NCI-H1105 (cell line): Measurements from ENCODE around the gene SRD5A3.
"Not testable (repeated sequence)": the region's sequence is repeated elsewhere in the genome, so short reads cannot be mapped to it uniquely, and the experiment has no call there.

Experiments
- DNase-seq: peaks from one replicate; lab custom pipeline; 2025; lab: John Stamatoyannopoulos, UW

The SRD5A3 gene

GRCh38 chr4:55346851-55347255 is 811 bp downstream of the SRD5A3 start:
- no peak for DNase-seq

DNA sequence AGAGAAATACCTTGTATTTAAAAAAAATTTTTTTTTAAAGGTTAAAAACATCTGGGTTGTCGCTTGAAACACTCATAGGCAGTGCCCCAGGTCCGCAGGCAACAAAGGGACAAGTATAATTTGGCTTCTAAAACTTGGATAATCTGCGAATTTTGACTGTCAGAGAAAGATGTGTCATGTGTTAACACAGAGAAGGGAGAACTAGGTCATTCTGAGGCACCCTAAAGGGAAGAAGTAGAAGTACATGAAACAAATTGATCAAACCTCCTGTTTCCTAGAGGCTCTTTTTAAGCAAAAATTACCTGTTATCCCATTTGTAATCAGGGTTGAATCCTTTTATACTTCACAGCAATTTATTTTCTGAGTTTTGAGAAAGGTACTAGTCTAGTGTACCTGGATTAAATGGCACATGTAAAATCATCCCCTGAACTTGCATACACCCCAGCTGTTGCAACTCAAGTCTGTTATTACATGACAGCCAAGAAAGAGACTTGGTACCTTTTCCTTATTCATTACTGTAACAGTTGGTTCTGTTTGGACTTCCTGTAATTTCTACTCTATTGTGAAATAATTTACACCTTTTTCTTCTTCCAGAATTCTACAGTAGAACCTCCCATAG is 1.7 kb downstream of the SRD5A3 start:
- DNase-seq, result no peak

- no peak for DNase-seq
Observed at GRCh38 chr4:55348466-55348865, 2.4 kb downstream of the SRD5A3 start.

DNA sequence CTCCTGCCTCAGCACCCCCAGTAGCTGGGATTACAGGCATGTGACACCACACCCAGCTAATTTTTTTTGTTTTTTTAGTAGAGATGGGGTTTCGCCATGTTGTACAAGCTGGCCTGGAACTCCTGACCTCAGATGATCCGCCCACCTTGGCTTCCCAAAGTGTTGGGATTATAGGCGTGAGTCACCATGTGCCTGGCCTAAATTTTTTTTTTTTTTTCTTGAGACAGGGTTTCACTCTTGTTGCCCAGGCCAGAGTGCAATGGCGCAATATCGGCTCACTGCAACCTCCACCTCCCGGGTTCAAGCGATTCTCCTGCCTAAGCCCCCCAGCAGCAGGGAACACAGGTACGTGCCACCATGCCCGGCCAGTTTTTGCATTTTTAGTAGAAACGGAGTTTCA is 4.8 kb downstream of the SRD5A3 start:
- not testable (repeated sequence) for DNase-seq

DNA sequence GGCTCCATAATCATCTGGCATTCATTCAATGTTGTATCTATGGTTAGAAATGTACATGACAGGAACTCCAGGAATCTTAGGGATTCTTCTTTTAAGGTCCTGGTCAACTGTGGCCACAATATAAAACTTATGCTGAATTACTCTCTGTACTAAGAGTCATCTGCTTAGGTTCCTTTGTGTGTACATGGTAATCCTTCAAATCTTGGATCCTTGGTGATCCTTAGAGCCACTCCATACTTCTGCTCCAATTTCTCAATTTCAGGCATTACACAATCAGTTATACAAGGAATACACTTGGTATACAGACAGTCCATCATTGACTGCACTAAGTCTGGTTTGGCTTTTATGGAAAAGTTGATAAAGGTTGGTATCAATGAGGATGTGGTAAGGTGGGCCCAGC is 5.8 kb downstream of the SRD5A3 start:
- DNase-seq, result no peak

DNA sequence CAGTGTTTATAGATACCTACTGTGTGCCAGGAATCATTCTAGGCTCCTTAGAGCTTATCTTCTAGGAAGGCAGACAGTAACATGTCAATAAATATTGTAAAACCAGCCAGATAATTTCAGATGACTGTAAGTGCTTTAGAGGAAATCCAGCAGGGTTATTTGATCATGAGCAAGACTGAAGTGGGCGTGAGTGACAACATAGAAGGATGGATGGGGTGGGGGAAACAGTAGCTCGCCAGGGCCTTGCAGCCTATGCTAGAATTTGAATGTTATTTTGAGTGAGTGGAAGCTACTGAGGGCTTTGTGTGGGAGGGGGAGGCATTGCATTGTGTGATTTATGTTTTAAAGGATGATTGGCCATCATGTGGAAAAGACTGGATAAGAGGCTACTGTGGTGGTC is 6.7 kb downstream of the SRD5A3 start:
- no peak for DNase-seq

GRCh38 chr4:55353228-55353747 is 7.2 kb downstream of the SRD5A3 start:
- DNase-seq, result not testable (repeated sequence)

- DNase-seq, result no peak
Observed at GRCh38 chr4:55354648-55355047, 8.6 kb downstream of the SRD5A3 start.

GRCh38 chr4:55355555-55355954 is 9.5 kb downstream of the SRD5A3 start:
- no peak for DNase-seq

GRCh38 chr4:55356991-55357461 is 11.0 kb downstream of the SRD5A3 start:
- DNase-seq, result no peak

GRCh38 chr4:55358246-55358645 is 12.2 kb downstream of the SRD5A3 start:
- DNase-seq, result no peak

DNA sequence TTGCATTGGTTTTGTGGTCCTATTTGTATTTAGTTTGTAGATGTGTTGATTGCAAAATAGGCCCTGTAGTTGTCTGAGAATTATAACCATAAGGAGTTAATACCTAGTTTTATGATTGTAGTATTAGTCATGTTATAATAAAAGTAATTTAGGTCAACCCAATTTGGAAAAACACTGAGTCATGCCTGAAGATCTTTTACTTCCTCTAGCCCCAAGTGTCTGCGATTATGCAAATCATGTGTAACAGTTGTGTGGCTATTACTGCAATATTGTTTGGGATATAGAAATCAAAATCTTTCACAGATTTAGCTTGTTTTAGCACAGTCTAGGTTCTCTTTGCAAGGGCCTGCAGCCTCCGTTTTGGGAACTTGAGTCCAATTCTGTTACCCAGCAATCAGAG is 12.6 kb downstream of the SRD5A3 start:
- no peak for DNase-seq

- DNase-seq, result no peak
Observed at GRCh38 chr4:55359397-55359916, 13.4 kb downstream of the SRD5A3 start.

DNA sequence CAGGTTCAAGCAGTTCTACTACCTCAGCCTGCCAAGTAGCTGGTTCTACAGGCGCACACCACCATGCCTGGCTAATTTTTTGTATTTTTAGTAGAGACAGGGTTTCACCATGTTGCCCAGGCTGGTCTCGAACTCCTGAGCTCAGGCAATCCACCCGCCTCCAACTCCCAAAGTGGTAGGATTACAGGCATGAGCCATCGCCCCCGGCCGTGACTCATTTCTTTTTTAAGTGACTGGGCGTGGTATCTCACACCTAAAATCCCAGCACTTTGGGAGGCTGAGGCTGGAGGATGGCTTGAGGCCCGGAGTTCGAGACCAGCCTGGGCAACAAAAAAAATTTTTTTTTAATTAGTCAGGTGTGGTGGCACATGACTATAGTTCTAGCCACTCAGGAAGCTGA is 16.9 kb downstream of the SRD5A3 start:
- DNase-seq, result not testable (repeated sequence)

- no peak for DNase-seq
Observed at GRCh38 chr4:55363691-55364351, 17.8 kb downstream of the SRD5A3 start.

DNA sequence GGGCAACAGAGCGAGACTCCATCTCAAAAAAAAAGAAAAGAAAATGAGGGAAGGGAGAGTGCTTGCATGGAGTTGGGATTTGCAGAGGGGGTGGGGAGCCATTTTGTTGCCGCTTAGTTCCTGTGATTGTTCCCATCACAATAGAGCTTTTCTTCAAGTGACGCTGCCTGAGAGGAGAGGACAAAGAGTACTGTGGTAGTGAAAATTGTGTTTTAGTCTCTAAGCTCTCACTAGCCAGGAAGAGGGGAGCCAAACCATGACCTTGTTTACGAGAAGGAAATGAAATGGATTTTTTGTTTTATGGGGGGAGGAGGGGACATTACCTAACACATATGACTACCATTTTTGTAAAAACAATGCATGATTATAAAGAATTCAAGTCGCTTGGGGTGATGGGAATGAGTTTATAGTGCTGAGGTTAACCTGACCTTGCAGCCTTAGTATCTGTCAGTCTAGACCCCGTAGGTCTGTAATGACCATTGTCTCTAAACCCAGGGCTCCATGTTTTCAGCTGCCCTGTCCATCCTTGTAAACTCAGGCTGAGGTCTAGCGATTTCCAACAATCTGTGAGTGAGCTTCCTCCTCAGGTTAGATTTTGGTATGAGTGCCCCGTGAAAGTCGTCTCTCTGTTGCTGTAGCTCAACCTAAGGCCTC is 18.8 kb downstream of the SRD5A3 start:
- no peak for DNase-seq

GRCh38 chr4:55365345-55365728 is 19.3 kb downstream of the SRD5A3 start:
- DNase-seq, result no peak

DNA sequence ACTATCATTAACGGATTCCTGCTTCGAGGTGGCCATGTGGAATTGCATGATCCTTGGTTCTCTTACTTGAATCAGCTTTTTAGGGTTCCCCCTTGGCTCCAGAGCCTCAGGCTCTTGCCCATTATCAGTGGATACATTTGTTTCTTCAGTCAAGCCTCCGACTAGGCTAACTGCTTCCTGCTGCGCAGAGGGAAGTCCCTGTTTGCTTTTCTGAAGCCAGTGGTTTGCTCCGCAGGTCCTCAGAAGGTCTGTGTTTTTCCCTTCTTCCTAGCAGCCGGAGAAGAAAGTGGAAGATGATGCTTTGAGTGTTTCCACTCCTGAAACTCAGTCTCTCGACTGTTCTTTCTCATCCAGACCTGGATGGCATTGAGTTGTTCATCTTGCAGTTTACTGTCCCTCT is 20.6 kb downstream of the SRD5A3 start:
- DNase-seq, result no peak

GRCh38 chr4:55367084-55367722 is 21.2 kb downstream of the SRD5A3 start:
- DNase-seq, result no peak

- DNase-seq, result no peak
Observed at GRCh38 chr4:55369968-55370367, 23.9 kb downstream of the SRD5A3 start.

- DNase-seq, result no peak
Observed at GRCh38 chr4:55372259-55372658, 26.2 kb downstream of the SRD5A3 start.

DNA sequence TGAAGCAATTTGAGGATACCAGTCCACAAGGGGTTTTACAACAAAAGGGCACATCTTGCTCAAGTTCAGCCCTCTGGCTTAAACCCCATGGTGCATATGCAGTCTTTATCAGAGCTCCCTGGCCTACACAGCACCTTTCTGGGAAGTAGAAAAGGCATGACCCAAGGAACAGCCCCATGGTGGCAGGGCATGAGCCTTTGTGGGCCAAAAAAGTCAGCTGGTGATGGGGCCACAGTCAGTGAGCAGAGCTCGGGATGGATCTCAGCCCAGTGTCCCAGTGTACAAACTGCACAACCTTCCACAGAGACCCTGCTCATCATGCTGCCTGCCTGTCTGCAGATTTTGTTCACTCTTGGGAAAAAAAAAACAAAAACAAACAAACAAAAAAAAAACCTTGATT is 27.4 kb downstream of the SRD5A3 start:
- no peak for DNase-seq
